Activated CD4-positive, alpha-beta T cell treated with anti-CD3 and anti-CD28 coated beads, Interleukin-10, Interleukin-2, amounts not matched to agents 100 ng/mL and 50 ng/mL, durations not matched to agents 16 hours and 8 hours (primary cell): ENCODE data around the gene ROBO1.
"Not testable (repeated sequence)": the region's sequence is repeated elsewhere in the genome, so short reads cannot be mapped to it uniquely, and the experiment has no call there.

Experiments used
- DNase-seq: peaks from one replicate; pipeline ENCODE4 v3.0.0-alpha.2; 2020

The ROBO1 gene

DNA sequence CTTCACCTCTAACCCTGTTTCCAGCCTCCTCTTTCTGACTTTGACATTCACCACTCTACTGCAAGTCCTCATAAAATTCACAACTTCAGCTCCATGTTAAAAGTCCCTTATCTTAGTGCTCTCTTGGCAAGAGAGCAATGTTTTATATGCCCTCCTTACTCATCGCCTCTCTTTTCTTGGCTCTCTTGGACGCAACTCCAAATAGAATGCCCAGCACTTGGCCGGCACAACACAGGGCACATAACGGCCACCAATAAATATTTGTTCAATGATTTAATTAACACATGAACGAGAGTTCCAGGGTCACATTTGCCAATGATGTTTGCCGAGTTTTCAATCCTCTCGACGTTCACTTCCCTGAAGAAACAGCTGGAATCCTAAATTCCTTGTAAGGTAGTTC is 401.4 kb downstream of the ROBO1 start:
- DNase-seq, result no peak

DNA sequence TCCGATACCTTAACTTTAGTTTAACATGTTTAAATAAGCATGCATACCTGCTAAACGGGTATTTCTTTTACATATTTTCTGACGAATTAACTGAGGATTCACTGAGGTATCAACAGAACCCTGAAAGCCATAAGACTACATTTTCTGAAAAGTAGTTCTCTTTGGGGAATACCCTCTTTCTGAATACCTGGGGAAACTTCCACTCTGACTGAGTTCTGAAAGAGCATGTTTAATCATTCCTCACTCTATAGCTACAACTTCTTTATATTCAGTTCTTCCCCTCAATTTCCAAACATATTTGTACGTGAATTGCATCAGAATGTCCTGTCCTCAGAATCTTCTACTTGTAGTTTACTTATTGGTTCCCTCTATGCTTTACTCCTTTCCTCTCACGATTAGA is 403.0 kb downstream of the ROBO1 start:
- DNase-seq, result no peak

DNA sequence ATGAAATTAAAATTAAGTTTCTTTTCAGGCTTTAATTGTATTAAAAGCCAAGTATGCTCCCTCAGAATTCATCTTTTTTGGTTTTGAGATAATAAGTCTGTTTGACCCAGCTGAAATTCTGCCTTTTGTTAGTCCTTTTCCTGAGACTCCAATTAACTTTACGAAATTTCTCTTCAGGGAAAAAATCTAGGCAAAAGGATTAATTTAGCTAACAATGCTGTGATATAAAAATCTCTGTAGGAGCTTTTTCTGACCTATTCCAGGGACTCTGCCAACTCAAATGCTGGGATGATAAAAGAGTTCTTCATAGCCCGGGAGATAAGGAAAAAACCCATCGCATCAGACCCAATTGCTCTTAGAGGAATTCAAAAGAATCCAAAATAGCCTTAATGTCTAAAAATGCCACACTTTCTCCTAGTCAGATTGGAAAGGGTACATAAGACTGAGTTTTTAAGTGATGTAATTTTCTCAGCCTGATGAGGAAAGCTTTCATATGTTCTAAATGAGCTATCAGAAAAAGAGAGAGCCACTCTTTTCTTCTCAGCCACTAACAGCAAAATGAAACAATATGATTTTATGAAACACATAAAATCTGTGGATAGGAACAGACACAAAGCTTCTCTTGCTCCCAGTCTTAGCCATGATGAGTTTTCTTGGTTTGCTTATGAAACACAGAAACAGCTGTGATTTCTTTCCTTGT is 405.1 kb downstream of the ROBO1 start:
- no peak for DNase-seq

DNA sequence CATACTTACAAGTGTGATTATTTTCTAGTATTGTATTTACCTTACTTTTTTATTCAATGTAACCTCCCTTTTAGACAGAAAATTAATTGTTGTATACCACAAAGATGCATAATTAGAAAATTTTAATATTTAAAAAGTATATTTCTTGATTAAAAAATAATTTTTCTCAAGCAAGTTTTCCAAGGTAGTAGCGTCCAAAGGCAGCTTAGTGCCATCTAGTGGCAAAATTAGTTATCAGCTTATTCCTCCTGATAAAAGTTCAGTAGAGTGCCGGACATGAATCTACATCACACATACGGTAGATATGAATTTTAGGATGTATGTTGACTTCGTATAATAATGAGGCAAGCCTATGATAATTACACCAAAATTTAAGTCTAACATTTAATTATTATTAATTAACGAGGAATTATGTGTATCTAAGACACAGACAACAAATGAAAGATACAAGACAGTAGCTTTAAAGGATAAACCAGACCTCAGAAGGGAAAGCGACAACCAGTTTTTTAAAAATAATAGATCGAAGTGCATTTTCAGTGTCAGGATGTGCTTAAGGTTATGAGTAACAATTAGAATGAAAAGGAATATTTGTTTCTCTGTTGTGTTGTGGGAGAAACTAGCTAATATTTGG is 405.9 kb downstream of the ROBO1 start:
- peak; percentile 27 for DNase-seq

DNA sequence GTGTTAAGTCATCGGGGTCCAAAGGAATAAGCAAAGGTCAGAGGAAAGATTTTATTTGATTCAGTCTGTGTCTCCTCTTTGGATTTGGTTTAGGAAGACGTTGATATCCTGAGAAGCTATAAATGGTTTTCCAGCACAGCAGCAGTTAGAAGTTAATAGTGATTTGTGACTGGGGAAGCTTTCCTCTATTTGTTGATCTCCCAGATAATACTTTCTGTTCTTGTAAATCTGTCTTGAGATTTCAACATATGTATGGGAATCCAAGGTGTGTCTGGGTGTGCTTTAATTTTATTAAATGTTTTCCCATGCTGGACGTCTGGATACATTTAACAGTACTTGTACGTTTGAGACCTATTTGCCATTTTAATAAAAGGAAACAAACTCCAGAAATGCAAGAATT is 409.5 kb downstream of the ROBO1 start:
- no peak for DNase-seq

DNA sequence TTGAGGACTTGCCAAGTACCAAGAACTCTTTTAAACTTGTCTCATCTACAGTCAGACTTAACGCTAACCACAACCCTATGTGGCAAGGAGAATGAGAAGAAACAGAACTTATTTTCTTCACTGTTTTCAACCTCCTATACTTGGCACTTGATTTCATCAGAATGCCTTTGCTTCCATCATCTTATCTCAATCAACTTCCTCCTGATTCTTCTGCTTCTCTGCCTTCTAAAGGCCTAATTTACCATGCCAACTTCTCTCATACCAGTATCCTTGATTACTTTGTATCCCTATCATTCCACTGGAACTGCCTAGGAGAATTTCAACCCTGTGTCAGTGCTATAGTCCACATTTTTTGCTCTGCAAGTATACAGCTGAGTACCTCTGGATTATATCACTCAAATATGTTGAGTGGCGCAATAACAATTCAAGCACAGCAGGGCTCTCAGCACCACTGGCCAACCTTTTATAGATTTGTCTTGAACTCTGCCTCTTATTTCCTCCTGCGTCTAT is 413.6 kb downstream of the ROBO1 start:
- DNase-seq, result no peak

DNA sequence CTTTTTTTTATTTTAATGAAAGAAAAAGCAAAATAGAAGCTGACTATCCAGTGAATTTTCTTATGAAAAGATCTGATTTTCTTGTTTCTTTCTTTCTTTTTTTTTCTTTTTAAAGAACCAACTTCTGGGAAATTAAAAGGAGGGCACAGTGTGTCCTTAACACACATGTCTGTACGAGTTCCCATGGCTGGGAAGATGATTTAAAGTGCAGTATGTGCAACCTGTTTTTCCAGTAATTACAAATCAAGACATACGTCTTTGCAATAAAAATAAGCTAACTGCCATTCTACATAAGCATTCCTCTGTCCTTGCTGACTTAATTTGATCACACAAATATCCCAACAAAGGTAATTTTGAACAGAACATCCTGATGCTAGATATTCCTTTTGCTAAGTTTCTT is 416.1 kb downstream of the ROBO1 start:
- DNase-seq, result no peak

DNA sequence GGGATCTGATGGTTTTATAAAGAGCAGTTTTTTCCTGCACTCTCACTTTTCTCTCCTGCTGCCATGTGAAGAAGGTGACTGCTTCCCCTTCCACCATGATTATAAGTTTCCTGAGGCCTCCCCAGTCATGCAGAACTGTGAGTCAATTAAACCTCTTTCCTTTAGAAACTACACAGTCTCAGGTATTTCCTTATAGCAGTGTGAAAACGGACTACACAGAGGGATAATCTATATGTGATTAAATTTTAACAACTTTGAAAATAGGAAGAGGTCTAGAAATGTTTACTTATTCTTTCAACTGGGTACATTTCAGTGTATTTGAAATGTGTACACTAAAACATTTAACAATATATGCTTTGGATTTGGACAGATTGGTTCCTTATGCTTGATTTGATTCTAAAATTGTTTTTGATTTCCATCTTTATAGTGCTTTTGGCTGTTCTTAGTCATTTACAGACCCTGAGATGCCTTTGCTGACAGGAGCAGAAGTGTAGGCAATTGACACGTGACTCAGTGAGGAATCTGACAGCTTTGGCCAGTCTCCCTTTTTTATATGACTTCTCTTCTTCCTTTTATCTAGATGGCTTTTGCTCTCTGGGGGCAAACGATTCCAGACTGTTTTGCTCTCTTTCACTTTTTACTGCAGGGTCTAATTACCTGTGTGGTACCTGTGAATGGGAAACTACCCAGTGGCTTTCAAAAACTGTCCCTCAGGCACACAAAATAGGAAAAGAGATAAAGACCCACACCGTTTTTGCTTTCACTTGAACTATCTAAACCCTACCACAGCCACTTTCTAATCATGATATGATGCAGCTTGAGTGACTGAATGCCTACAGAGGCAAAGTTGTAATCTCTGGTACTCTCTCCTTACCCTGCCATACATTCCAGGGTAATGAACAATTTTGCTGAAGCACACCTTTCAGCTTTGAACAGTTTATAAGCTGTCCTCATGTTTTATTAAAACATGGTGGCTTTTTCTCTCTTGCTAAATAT is 422.6 kb downstream of the ROBO1 start:
- DNase-seq, result no peak

DNA sequence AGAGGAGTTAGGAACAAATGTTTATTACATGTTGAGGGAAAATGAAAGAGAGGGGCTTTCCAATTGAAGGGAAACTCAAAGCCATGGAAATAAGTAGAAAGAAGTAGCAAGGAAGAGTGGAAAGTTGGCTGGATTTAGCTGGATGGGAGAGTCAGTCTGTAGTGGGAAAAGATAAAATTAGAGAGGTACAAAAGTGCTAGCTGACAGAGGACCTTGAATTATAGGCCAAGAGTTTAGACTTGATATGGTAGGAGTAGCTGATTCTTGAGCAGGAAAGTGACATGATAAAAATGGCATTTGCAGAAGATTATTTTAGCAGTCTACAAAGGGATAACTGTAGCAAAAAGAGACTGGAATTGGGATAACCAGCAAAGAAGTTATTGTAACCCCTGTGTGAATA is 425.8 kb downstream of the ROBO1 start:
- DNase-seq, result no peak

DNA sequence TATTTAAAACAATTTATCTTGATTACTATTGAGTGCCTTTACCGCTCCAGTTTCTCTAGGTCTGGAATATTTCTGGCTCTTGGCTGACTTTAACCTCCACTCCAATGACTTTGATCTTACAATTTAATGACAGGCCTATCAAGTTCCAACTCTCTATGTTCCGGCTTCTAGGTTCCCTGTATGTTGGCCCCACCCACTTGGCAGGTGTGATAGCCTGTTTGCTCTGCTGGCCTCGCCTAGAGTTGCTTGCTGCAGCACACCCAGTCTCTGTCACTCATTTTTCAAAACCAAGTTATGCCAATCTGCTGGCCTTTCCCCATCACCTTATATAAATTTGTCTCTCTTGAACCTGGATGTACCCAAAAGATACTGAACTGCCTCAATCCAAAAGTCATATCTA is 428.0 kb downstream of the ROBO1 start:
- no peak for DNase-seq

DNA sequence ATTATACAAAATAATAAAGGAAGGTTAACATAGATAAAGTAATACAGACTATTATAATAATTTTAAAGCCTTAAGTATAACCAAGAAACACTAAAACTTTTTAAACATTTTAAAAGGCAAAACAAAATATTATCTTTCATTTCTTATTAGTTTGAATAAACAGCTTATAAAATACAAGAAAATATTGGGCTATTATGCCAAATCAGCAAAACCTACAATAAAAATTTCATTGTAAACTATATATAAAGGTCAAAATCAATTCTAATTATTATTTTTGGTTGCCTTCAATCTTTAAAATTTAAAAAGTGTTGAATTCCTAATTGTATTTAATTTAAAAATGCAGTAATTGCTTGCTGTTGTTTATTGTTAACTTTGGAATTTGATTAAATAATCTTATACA is 430.0 kb downstream of the ROBO1 start:
- no peak for DNase-seq

DNA sequence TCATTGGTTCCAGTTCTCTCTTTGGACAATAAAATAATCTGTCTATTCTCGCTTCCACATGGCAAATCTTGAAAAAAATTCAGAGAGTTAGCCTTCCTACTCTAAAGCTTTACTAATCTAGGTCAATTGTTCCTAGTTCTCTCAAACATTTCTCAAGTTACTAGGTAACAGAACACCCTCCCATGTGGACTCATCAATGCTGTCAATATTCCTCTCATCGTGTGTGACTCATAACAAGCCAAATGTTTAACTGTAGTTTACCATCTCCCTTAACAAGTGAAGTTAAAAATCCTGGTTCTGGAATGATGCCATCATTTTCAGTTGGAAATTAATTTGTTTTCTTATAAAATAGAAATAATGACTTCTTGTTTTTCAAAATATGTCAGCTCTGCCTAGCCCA is 438.6 kb downstream of the ROBO1 start:
- no peak for DNase-seq

DNA sequence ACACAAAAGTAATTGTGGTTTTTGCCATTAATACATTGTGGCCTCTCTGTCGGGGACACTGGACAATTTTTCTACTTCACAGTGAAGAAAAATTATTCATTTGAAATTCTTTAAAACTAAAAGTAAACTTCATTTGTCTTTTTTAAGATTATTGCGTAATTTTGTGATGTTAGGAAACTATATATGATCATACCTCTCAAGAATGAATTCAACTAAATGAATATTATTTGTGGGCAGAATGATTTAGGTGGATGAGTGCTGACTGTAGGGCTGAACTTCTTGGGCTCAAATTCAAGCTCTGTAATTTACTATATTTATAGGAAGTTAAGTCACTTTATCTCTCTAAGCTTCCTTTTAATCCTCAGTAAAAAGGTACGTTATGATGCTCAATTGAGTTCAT is 441.2 kb downstream of the ROBO1 start:
- no peak for DNase-seq

DNA sequence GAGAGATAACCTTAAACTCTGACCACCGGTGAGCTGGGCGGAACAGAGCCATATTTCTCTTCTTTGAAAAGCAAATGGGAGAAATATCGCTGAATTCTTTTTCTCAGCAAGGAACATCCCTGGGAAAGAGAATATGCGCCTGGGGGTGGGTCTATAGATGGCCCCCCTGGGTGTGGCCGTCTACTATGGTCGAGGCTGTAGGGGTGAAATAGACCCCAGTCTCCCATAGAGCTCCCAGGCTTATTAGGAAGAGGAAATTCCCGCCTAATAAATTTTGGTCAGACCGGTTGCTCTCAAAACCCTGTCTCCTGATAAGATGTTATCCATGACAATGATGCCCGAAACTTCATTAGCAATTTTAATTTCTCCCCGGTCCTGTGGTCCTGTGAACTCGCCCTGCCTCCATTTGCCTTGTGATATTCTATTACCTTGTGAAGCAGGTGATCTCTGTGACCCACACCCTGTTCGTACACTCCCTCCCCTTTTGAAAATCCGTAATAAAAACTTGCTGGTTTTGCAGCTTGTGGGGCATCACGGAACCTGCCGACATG is 441.9 kb downstream of the ROBO1 start:
- DNase-seq, result not testable (repeated sequence)

DNA sequence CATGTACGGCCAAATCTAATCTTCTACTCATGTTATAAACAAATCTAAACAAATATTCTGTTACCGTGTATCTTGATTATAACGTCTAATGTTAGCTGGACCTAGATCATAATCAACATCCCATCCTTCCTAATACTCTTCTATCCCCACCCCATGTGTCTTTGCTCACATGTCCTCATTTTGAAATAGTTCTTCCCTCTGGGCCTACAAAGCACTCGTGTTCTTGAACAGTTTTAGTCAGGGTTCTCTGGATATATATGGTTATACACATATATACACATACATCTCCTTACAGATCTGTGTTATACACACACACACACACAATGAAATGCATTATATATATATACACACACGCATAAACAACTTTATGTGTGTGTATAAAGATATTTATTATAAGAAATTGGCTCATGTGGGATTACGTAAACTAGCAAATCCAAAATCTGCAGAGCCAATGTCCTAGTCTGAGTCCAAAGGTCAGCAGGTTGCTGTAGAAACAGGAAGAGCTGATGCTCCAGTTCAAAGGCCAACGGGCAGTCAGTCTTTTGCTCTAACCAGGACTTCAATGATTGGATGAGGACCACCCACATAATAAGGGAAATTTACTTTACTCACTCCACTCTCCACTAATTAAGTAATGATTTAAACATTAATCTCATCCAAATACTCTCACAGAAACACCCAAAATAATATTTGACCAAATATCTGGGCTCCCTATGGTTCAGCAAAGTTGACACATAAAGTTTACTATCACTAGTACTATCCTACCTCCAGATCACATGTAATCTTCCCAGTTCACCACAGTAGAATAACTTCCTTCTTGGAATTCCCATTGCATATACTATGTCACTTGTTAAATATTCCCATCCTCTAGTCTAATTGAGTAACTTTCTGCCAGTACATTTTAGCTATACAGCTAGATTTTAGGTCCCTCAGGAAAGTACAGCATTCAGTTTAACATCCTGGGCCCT is 450.0 kb downstream of the ROBO1 start:
- no peak for DNase-seq

DNA sequence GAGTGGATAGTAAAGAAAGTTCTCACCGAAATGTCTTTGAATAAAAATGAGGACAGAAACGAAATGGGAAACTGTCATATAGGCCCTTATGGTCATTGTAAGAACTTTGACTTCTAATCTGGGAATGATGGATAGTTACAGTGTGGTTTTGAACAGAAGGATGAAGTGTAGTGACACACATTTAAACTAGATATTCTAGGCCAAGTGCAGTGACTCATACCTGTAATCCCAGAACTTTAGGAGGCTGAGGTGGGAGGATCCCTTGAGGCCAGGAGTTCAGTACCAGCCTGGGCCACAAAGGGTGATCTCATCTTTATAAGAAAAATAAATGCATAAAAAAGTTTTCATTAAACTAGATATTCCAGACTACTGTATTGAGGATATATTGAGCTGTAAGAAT is 452.8 kb downstream of the ROBO1 start:
- no peak for DNase-seq

DNA sequence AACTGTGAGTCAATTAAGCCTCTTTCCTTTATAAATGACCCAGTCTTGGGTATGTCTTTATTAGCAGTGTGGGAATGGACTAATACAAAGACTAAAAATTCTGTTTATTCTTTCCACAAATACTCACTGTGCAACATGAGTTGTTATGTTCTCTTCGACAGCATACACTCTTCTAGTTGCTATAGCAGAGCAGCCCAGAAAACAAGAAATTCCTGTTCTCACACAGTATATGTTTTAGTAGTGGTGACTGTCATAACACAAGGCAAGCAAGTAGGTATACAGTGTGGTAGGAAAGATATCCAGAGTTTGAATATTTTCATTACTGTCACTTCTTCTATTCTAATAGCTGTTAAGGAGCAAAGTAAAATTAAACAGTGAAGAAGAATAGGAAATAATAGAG is 453.3 kb downstream of the ROBO1 start:
- no peak for DNase-seq

DNA sequence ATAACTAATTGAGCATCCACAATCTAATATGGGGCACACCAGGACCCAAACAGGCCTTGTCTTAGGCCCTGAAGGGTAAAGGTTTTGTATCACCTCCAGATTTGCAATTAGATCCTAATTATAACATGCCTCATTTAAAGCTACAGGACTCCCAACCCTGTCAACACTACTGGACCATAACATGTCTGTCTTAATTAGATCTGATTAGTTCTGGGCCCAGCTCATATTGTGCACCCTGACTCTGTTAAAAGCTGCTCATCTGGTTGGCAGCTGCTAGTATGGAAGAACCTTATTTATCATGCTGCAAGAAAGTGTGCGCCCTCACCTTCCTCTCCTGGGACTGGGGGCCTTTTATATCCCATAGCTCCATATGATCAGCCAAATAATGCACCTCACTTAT is 457.8 kb downstream of the ROBO1 start:
- DNase-seq, result no peak

DNA sequence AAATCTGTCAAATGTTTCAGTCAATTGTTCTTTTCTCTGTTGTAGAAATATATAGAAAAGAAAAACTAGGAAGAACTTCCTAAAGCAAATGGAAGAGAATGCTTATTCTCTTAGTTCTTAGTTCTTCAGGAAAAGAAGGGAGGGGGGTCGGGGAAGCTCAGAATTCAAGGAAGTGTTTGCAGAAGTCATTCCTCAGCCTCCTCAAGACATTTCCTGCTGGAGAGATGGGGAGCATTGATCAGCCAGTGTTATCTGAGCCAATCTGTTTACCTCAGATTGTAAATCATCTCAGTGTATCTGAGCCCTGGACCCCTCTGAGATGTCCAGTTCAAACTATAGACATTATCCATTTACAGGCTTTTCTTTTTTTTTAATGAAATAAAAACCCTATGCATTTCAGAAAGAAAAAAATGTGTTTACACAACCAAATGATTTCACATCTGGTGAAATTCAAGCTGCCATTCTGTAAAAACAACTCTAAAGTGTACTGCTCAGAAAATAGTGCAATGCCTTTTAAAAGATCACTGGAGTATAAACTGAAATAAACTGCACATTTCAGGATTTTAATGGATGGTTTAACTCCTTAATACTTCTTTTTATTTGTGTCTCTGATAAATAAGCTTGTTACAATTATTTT is 460.7 kb downstream of the ROBO1 start:
- no peak for DNase-seq

DNA sequence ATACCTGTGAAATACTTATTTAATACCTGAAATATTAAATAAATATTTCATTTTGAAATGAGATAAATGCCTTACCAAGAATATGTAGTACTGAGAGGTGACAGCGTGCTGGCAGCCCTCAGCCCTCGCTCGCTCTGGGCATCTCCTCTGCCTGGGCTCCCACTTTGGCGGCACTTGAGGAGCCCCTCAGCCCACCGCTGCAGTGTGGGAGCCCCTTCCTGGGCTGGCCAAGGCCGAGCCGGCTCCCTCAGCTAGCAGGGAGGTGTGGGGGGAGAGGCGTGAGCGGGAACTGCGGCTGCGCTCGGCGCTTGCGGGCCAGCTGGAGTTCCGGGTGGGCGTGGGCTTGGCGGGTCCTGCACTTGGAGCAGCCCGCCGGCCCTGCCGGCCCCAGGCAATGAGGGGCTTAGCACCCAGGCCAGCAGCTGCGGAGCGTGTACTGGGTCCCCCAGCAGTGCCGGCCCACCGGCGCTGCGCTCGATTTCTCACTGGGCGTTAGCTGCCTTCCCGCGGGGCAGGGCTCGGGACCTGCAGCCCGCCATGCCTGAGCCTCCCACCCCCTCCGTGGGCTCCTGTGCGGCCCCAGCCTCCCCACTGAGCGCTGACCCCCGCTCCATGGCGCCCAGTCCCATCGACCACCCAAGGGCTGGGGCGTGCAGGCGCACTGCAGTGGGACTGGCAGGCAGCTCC is 467.7 kb downstream of the ROBO1 start:
- DNase-seq, result not testable (repeated sequence)
